ENCODE data around the gene CNTNAP2. TPM values are rescaled to one million over a fixed set of nuclear protein-coding genes. Genes with fewer than 3 reads are reported as not detected.

CNTNAP2 gene
- total RNA-seq, 2 experiments from 2014 or later, result not detected

DNA sequence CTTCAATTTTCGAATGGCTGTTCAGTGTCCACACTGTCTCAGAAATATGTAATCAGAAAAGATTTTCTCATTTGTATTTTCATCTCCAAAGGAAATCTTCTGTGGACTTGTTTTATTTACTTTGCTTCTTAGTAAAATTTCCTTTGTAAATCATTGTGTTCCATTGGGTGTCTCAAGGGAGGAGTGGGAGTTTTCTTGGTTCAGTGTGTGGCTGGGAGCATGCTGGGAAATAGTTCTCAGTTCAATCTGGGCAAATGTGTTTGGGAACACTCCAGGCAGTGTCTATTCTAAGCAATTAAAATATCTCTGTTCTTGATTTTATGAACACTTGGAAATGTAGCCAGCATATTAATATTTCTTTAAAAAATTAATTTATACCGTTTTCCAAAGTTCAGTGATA lies 1019.8 kb downstream of the CNTNAP2 start:
- Mint-ChIP-seq H3K9me3 (no peaks in the 10 kb centered on the region), H3K27ac (no peak overlapping the region), H3K27me3 (no peaks in the 10 kb centered on the region), H3K36me3 (ENCODE audit: low read depth) (no peaks in the 10 kb centered on the region), H3K4me1 (ENCODE audit: low read depth) (no peaks in the 10 kb centered on the region), H3K4me3 (no peak overlapping the region)
- intact Hi-C loops (cut with DNase I, micrococcal nuclease), result no loop called here
- no peaks in the 10 kb centered on the region for H3K4me1 ChIP-seq (ENCODE audit: insufficient read depth, low read length)
- H3K27ac ChIP-seq (ENCODE audit: low read depth in 1 of 2, low read length in 2 of 2), result no peak overlapping the region
- CTCF ChIA-PET, result no interaction called here
- no peaks in the 10 kb centered on the region for H3K36me3 ChIP-seq (ENCODE audit: insufficient read depth, low read length)
- no peaks in the 10 kb centered on the region for H3K27me3 ChIP-seq (ENCODE audit: control insufficient read depth in 1 of 2, insufficient read depth in 2 of 2, low read length in 2 of 2)
- peaks cover 0 to 5% of the 10 kb centered on the region in 2 experiments for H3K9me3 ChIP-seq (ENCODE audit: control insufficient read depth in 1 of 2, insufficient read depth in 1 of 2, low read length in 2 of 2)
- no peak overlapping the region for H3K4me3 ChIP-seq (ENCODE audit: low read length)
- no peak for DNase-seq
- TF ChIP-seq, protein P1, sequence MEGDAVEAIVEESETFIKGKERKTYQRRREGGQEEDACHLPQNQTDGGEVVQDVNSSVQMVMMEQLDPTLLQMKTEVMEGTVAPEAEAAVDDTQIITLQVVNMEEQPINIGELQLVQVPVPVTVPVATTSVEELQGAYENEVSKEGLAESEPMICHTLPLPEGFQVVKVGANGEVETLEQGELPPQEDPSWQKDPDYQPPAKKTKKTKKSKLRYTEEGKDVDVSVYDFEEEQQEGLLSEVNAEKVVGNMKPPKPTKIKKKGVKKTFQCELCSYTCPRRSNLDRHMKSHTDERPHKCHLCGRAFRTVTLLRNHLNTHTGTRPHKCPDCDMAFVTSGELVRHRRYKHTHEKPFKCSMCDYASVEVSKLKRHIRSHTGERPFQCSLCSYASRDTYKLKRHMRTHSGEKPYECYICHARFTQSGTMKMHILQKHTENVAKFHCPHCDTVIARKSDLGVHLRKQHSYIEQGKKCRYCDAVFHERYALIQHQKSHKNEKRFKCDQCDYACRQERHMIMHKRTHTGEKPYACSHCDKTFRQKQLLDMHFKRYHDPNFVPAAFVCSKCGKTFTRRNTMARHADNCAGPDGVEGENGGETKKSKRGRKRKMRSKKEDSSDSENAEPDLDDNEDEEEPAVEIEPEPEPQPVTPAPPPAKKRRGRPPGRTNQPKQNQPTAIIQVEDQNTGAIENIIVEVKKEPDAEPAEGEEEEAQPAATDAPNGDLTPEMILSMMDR (IDR thresholded peaks at IDR 0.05), result no peak
- POLR2A ChIA-PET, result no interaction called here
- no peak for ATAC-seq (ENCODE audit: poor library complexity)

DNA sequence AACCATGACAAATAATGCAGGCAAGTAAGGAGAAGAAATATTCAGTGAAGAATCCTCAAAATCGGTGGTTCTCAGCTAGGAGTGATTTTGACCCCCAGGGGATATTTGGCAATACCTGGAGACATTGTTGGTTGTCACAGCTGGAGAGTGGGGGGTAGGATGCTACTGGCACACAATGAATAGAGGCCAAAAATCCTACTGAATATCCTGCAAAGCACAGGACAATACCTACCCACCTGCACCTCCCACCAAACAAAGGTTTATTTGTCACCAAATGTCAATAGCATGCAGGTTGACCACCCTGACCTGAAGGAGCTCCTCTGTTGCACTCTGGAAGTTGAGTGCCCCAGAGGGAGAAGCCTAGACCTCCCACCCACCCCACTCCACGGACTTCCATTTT lies 1028.6 kb downstream of the CNTNAP2 start:
- CTCF ChIA-PET, result interaction anchor here (1.0 kb wide), 1 partner anchor 8 kb away, joined by 3 read pairs; no protein-coding TSS in a partner anchor
- H3K27ac Mint-ChIP-seq, result no peak overlapping the region

DNA sequence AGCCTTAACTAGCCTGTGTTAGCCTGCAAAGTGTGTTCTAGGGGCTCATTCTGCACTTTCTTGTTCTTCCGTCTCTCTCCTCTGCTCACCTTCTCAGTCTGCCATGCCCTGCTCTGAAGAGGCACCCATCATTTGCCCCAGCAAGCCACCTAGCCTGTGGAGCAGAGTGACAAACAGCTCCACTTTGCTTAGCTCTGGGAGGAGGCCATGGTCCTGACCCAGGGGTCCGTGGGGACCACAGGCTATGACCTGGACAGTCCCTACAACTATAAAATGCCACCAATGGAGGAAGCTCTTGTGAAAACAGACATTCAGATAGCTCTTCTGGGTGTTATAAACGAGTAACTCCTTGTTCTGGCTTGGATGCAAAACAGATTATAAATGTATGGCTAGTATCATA lies 1029.6 kb downstream of the CNTNAP2 start:
- no peaks in the 10 kb centered on the region for H3K27me3 Mint-ChIP-seq
- no peaks in the 10 kb centered on the region for H3K27me3 ChIP-seq (ENCODE audit: control insufficient read depth in 1 of 2, insufficient read depth in 2 of 2, low read length in 2 of 2)
- no peaks in the 10 kb centered on the region for H3K36me3 Mint-ChIP-seq (ENCODE audit: low read depth)
- no peaks in the 10 kb centered on the region for H3K4me1 Mint-ChIP-seq (ENCODE audit: low read depth)
- H3K9me3 ChIP-seq (ENCODE audit: control insufficient read depth in 1 of 2, insufficient read depth in 1 of 2, low read length in 2 of 2), result peaks cover 0 to 12% of the 10 kb centered on the region in 2 experiments
- H3K4me3 ChIP-seq (ENCODE audit: low read length), result no peak overlapping the region
- ATAC-seq (ENCODE audit: poor library complexity) (no peak), DNase-seq (no peak)
- H3K9me3 Mint-ChIP-seq, result peaks cover 8% of the 10 kb centered on the region
- H3K27ac Mint-ChIP-seq, result no peak overlapping the region
- ChIA-PET CTCF (no interaction called here), POLR2A (no interaction called here)
- H3K4me3 Mint-ChIP-seq, result no peak overlapping the region
- H3K27ac ChIP-seq (ENCODE audit: low read depth in 1 of 2, low read length in 2 of 2), result no peak overlapping the region
- TF ChIP-seq, protein P1 (IDR thresholded peaks at IDR 0.05), result no peak
- intact Hi-C loops (cut with DNase I, micrococcal nuclease), result no loop called here
- no peaks in the 10 kb centered on the region for H3K4me1 ChIP-seq (ENCODE audit: insufficient read depth, low read length)
- no peaks in the 10 kb centered on the region for H3K36me3 ChIP-seq (ENCODE audit: insufficient read depth, low read length)

More for the DNA sequence above, 1028.6 kb downstream of the CNTNAP2 start:
- Mint-ChIP-seq H3K36me3 (ENCODE audit: low read depth) (no peaks in the 10 kb centered on the region), H3K4me1 (ENCODE audit: low read depth) (no peaks in the 10 kb centered on the region), H3K27me3 (no peaks in the 10 kb centered on the region), H3K9me3 (peaks cover 8% of the 10 kb centered on the region), H3K4me3 (no peak overlapping the region)
- TF ChIP-seq, protein P1 (IDR thresholded peaks at IDR 0.05), result no peak
- POLR2A ChIA-PET, result no interaction called here
- no peaks in the 10 kb centered on the region for H3K4me1 ChIP-seq (ENCODE audit: insufficient read depth, low read length)
- H3K27ac ChIP-seq (ENCODE audit: low read depth in 1 of 2, low read length in 2 of 2), result no peak overlapping the region
- no peaks in the 10 kb centered on the region for H3K36me3 ChIP-seq (ENCODE audit: insufficient read depth, low read length)
- ATAC-seq (ENCODE audit: poor library complexity) (no peak), DNase-seq (no peak)
- peaks cover 0 to 12% of the 10 kb centered on the region in 2 experiments for H3K9me3 ChIP-seq (ENCODE audit: control insufficient read depth in 1 of 2, insufficient read depth in 1 of 2, low read length in 2 of 2)
- intact Hi-C loops (cut with DNase I, micrococcal nuclease), result no loop called here
- no peaks in the 10 kb centered on the region for H3K27me3 ChIP-seq (ENCODE audit: control insufficient read depth in 1 of 2, insufficient read depth in 2 of 2, low read length in 2 of 2)
- no peak overlapping the region for H3K4me3 ChIP-seq (ENCODE audit: low read length)

All from CD4-positive, alpha-beta T cell (primary cell).